Spleen (tissue), 7 donors: ENCODE data around the gene SPAG5.

Experiments
- POLR2A ChIP-seq, 3 donors: fragments of 450-650 bp; IDR thresholded peaks; one replicate each; pipeline ENCODE4 v1.5.1; 2017; ENCODE audit warnings: antibody characterized with exemption in 3 of 3, mild to moderate bottlenecking in 1 of 3
- POLR2AphosphoS5 ChIP-seq, 3 donors: sonication (generic); formaldehyde crosslinking; IDR thresholded peaks; one replicate each; pipeline ENCODE4 v1.5.1; 2017; ENCODE audit warnings: antibody characterized with exemption in 3 of 3
- TF ChIP-seq, protein P1 (sequence below), 11 experiments: fragments of 200-600 bp in 7 of 11; fragments of 450-650 bp in 4 of 11; sonication (generic) in 4 of 11; IDR thresholded peaks in 8 of 11; conservative IDR thresholded peaks in 3 of 11; 1 replicate in 7 of 11; 2 replicates in 4 of 11; pipeline versions ENCODE4 v1.4.0 to v1.8.0; 2016 to 2021; ENCODE audit warnings: antibody characterized with exemption in 11 of 11, inconsistent platforms in 4 of 11, mild to moderate bottlenecking in 1 of 11
- donor health status: DM: no; HTN: no; CAD: no; lungs with moderate emphysema.
- donor health status: DM: no; HTN: no; CAD: no.
- donor health status: DM: no; HTN: no; CAD: no.

DNA sequence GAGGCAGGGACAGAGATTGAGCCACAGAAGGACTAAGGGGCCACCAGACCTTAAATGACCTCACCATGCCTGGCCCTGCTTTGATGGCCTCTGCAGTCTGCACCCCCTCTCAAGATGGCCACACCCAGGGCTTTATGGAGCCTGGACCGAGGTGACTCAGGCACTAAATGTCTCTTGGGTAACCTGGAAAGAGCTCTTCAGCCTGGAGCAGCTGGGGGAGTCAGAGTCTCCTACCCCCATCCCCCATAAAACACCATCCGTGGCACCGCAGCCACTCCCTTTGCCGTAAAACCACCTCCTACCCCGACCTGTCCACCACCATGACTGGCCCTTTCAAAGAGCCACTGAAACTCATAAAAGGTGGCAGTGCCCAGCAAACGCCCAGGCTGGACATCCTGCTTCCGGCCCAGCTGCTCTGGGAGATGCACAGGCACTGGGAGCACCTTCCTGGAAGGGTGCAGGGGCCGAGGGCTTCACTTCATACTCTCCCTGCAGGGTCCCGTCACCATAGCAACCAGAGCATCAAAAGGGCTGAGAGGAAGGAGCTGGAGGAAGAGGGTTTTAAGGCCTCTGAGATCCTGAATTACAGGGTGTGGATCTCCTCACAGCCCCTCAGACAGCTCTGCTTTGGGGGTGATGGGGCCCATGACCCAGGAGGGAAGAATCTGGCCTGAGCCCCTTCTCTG lies 70.4 kb downstream of the SPAG5 start:
- TF ChIP-seq POLR2A (IDR thresholded peaks at IDR 0.05) (no peak), POLR2AphosphoS5 (IDR thresholded peaks at IDR 0.05) (no peak)
- TF ChIP-seq, protein P1, sequence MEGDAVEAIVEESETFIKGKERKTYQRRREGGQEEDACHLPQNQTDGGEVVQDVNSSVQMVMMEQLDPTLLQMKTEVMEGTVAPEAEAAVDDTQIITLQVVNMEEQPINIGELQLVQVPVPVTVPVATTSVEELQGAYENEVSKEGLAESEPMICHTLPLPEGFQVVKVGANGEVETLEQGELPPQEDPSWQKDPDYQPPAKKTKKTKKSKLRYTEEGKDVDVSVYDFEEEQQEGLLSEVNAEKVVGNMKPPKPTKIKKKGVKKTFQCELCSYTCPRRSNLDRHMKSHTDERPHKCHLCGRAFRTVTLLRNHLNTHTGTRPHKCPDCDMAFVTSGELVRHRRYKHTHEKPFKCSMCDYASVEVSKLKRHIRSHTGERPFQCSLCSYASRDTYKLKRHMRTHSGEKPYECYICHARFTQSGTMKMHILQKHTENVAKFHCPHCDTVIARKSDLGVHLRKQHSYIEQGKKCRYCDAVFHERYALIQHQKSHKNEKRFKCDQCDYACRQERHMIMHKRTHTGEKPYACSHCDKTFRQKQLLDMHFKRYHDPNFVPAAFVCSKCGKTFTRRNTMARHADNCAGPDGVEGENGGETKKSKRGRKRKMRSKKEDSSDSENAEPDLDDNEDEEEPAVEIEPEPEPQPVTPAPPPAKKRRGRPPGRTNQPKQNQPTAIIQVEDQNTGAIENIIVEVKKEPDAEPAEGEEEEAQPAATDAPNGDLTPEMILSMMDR (IDR thresholded peaks at IDR 0.05 in 8 of 11, conservative IDR thresholded peaks at IDR 0.05 in 3 of 11): no peak
